Gastrocnemius medialis (tissue), 4 donors: ENCODE results near the gene ADGRD2. TPM values are rescaled to one million over a fixed set of nuclear protein-coding genes. Genes with fewer than 3 reads are reported as not detected.

ENCODE experiments used
- ATAC-seq, 2 donors: fragments of 150-250 bp; one replicate each; pipeline ENCODE4 v1.9.1; 2016
- DNase-seq, 2 donors: peaks; one replicate each; pipeline ENCODE4 v3.0.0-alpha.2; 2019
- H3K27ac ChIP-seq, 4 donors: fragments of 200-600 bp; sonication (generic); 1 replicate in 1 of 4; 2 replicates in 3 of 4; pipeline ENCODE4 v1.5.1; 2016 to 2018; ENCODE audit warnings: mild to moderate bottlenecking in 2 of 4, moderate library complexity in 1 of 4
- H3K27me3 ChIP-seq, 3 donors: fragments of 200-600 bp; sonication (generic) in 2 of 3; 1 replicate in 1 of 3; 2 replicates in 2 of 3; pipeline versions ENCODE4 v1.5.1 to v1.6.0; 2016 to 2019; ENCODE audit warnings: mild to moderate bottlenecking in 1 of 3, moderate library complexity in 1 of 3
- H3K36me3 ChIP-seq, 2 donors: fragments of 200-600 bp; sonication (generic) in 1 of 2; one replicate each; pipeline ENCODE4 v1.5.1; 2017 to 2018
- H3K4me1 ChIP-seq, 2 donors: fragments of 200-600 bp; sonication (generic) in 1 of 2; one replicate each; pipeline ENCODE4 v1.5.1; 2016 to 2017; ENCODE audit warnings: mild to moderate bottlenecking in 2 of 2
- H3K4me3 ChIP-seq, 4 donors: fragments of 200-600 bp; sonication (generic) in 3 of 4; 1 replicate in 1 of 4; 2 replicates in 3 of 4; pipeline ENCODE4 v1.5.1; 2016 to 2019; ENCODE audit warnings: mild to moderate bottlenecking in 2 of 4
- H3K9me3 ChIP-seq, 3 donors: fragments of 200-600 bp; sonication (generic) in 2 of 3; 1 replicate in 1 of 3; 2 replicates in 2 of 3; pipeline ENCODE4 v1.5.1; 2016 to 2019
- POLR2A ChIP-seq, 2 donors: fragments of 450-650 bp; IDR thresholded peaks; one replicate each; pipeline ENCODE4 v1.6.1; 2017; ENCODE audit warnings: antibody characterized with exemption in 2 of 2, mild to moderate bottlenecking in 2 of 2, moderate library complexity in 2 of 2
- in situ Hi-C, 4 donors: fragments of 200-750 bp; cut with MboI; loops; one replicate each; pipeline versions ENCODE4 v1.15.0 to v1.8.0; 2017; ENCODE audit warnings: low sequenced_read_pairs in 4 of 4
- intact Hi-C: fragments of 100-400 bp; cut with DNase I; formaldehyde crosslinking; loops from one replicate; pipeline ENCODE4 v1.15.1; 2023; ENCODE audit warnings: low total_unique reads
- total RNA-seq, 4 donors: library from RNA; depleted of rRNA; stranded (reverse); fragments of >200 nt; gene quantifications; one replicate each; pipeline versions ENCODE4 v1.1.0 to v1.2.3, GENCODE V29; 2016
- TF ChIP-seq, protein P1 (sequence below), 5 experiments: fragments of 450-650 bp in 3 of 5; fragments of 200-600 bp in 2 of 5; sonication (generic) in 2 of 5; IDR thresholded peaks in 4 of 5; conservative IDR thresholded peaks in 1 of 5; 1 replicate in 4 of 5; 2 replicates in 1 of 5; pipeline ENCODE4 v1.5.1; 2016 to 2019; ENCODE audit warnings: antibody characterized with exemption in 5 of 5, mild to moderate bottlenecking in 3 of 5, moderate library complexity in 3 of 5

ADGRD2 gene
- total RNA-seq, 4 donors from 2014 or later = not detected

DNA sequence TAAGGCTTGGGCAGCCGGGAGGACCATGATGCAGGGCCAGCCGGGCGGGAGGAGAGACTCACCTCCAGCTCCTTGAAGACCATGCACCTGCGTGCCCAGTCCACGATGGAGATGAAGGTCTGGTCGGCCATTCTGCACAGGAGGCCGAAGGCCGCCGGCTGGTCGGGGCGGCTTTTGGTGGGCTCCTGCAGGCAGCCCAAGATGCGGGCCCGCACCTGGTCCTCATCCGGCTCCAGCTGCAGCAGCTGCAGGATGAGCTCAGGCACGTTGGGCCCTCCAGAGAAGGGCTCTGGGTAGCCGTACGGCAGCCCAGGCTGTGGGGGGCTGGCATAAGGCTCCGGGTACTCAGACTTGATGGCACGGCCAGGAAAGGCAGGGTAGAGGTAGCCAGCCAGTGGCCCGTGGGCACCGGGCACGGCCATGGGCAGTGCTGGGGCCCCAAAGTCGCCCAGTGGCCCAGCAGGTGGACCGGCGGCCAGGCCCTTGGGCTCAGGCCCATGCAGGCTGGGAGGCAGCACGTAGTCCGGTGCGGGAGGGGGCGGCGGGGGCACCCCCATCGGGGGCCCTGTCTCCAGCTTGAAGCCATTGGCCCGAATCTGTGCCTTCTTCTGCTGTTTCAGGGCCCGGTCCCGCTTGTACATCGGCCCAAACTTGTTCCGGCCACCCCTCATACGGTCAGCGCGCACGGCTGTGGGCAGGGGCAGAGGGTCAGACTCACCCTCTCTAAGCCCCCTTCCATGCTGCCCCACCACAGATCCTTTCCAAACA is 50.0 kb downstream of the ADGRD2 start:
- ATAC-seq (no peak), DNase-seq (no peak)
- Histone ChIP-seq H3K9me3 (no peaks in the 10 kb centered on the region), H3K27ac (no peak overlapping the region), H3K4me1 (peaks cover 3% of the 10 kb centered on the region in 2 donors), H3K36me3 (no peaks in the 10 kb centered on the region), H3K4me3 (no peak overlapping the region), H3K27me3 (peaks cover 38 to 46% (median 40%) of the 10 kb centered on the region in 3 donors)
- in situ Hi-C loops (no loop called here), intact Hi-C loops (no loop called here)
- TF ChIP-seq POLR2A (IDR thresholded peaks at IDR 0.05) = no peak
- TF ChIP-seq, protein P1, sequence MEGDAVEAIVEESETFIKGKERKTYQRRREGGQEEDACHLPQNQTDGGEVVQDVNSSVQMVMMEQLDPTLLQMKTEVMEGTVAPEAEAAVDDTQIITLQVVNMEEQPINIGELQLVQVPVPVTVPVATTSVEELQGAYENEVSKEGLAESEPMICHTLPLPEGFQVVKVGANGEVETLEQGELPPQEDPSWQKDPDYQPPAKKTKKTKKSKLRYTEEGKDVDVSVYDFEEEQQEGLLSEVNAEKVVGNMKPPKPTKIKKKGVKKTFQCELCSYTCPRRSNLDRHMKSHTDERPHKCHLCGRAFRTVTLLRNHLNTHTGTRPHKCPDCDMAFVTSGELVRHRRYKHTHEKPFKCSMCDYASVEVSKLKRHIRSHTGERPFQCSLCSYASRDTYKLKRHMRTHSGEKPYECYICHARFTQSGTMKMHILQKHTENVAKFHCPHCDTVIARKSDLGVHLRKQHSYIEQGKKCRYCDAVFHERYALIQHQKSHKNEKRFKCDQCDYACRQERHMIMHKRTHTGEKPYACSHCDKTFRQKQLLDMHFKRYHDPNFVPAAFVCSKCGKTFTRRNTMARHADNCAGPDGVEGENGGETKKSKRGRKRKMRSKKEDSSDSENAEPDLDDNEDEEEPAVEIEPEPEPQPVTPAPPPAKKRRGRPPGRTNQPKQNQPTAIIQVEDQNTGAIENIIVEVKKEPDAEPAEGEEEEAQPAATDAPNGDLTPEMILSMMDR (IDR thresholded peaks at IDR 0.05 in 4 of 5, conservative IDR thresholded peaks at IDR 0.05 in 1 of 5) = no peak

DNA sequence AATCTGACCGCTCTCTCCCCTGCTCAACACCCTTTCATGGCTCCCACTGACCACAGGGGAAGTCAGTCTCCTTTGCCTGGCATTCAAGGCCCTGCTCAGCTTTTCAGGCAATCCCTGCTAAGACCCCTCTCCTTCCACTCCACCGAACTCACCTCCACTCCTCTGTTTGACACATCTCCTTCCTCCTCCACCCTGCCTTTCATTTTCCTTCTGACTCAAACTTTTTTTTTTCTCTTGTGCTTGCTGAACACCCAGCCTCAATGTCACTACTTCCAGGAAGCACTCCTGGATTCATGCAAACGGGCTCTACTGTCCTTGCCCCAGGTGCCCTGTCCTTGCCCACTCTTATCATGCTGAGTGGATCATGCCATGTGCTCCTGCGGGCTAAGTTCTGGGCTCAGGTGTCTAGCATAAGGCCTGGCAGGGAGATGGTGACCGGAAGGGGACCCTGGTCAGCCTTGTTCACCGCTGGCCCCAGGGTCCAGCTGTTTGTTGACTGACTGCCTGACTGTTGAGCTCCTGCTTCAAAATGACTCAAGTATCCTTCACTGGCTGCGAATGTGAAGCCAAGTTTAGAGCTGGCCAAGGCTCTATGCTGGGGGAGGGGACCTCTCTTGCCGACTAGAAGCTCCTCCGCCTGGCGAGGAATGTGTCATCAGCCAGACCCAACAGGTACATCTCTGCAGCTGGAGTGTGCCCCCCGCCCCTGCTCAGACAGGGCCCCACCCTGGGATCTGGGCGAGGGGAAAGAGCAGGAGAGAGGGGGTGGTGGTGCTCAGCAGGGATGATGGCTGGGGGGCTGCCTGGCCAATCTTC is 50.8 kb downstream of the ADGRD2 start:
- intact Hi-C loops = no loop called here
- TF ChIP-seq POLR2A (IDR thresholded peaks at IDR 0.05) = no peak
- TF ChIP-seq, protein P1 (IDR thresholded peaks at IDR 0.05 in 4 of 5, conservative IDR thresholded peaks at IDR 0.05 in 1 of 5) = no peak
- in situ Hi-C loops = no loop called here
- Histone ChIP-seq H3K4me3 (no peak overlapping the region), H3K36me3 (no peaks in the 10 kb centered on the region), H3K4me1 (peaks cover 3% of the 10 kb centered on the region in 2 donors), H3K9me3 (no peaks in the 10 kb centered on the region), H3K27ac (no peak overlapping the region), H3K27me3 (peaks cover 43 to 53% (median 48%) of the 10 kb centered on the region in 3 donors)
- ATAC-seq (no peak), DNase-seq (no peak)

DNA sequence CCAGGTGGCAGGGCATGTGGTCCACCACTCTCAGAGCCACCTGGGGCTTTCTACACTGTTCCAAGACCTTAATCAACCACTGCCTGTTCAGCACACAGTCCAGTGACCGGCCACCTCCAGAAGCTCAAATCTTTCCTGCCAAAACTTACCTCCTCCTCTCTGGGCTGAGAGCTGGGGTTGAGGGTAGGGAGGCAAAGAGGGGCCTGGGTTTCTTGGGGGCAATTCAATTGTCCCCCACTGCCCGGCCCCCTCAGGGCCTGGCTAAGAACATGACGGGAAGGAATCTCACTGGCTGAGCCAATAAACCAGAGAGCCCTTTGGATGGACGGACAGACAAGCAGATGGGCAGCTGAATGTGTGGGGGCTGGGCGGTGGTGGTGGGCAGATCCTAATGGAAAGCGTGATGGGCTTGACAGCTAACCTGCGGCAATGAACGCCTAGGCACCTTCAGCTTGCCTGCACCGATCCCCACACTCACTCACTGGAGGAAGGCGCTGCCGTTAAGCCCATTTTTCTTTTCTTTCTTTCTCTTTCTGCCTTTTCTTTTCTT is 51.6 kb downstream of the ADGRD2 start:
- intact Hi-C loops (no loop called here), in situ Hi-C loops (no loop called here)
- TF ChIP-seq POLR2A (IDR thresholded peaks at IDR 0.05) = no peak
- TF ChIP-seq, protein P1 (IDR thresholded peaks at IDR 0.05 in 4 of 5, conservative IDR thresholded peaks at IDR 0.05 in 1 of 5) = no peak

DNA sequence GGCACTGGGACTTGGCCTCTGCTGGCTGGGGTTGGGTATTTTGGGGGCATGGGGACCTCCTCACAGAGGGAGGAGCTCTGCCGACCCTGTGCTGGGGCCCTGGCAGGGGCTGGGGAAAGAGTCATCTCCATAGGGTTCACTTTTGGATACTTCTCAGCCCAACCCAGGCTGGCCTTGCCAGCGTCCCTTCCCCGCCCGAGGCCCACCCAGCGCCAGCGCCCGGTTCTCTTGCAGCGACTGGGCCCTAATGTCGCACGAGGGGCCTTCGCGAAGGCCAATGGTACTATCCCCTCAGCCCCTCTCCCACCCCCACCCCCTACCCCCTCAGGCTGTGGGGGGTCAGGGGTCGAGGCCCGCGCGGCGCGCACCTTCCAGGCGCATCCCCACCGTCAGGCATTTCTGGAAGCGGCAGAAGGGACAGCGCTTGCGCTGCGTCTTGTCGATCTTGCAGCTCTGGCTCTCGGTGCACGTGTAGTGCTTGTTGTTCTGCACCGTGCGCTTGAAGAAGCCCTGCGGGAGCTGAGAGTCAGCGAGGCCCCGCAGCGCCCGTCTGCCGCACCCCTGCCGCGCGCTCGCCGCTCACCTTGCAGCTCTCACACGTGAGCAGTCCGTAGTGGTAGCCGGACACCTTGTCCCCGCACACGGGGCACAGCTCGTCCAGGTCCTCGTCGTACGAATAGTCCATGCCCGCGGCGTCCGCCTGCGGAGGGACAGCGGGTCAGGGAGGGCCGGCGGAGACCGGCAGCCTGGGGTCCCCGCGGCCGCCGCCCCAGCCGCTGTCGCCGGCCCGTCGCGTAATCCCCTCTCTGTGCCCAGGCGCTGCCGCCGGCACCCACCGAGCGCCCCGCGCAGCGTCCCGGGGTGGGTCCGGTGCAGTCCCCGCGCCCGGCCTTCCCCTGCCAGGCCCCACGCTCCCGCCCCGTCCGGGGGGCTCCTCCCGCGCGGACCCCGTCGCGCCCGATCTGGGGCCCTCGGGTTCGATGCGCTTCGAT is 52.8 kb downstream of the ADGRD2 start:
- H3K27ac ChIP-seq = no peak overlapping the region
- no peak for DNase-seq
- H3K27me3 ChIP-seq = peaks cover 43 to 54% (median 50%) of the 10 kb centered on the region in 3 donors
- intact Hi-C loops (no loop called here), in situ Hi-C loops (no loop called here)
- H3K36me3 ChIP-seq = no peaks in the 10 kb centered on the region
- no peak overlapping the region for H3K4me3 ChIP-seq
- peaks cover 3% of the 10 kb centered on the region in 2 donors for H3K4me1 ChIP-seq
- ATAC-seq = no peak
- no peaks in the 10 kb centered on the region for H3K9me3 ChIP-seq
- TF ChIP-seq POLR2A (IDR thresholded peaks at IDR 0.05) = no peak
- TF ChIP-seq, protein P1 (IDR thresholded peaks at IDR 0.05 in 4 of 5, conservative IDR thresholded peaks at IDR 0.05 in 1 of 5) = no peak

More for the DNA sequence above, 51.6 kb downstream of the ADGRD2 start:
- no peaks in the 10 kb centered on the region for H3K36me3 ChIP-seq
- no peaks in the 10 kb centered on the region for H3K9me3 ChIP-seq
- H3K4me3 ChIP-seq = no peak overlapping the region
- DNase-seq (no peak), ATAC-seq (no peak)
- H3K4me1 ChIP-seq = peaks cover 3% of the 10 kb centered on the region in 2 donors
- H3K27ac ChIP-seq = no peak overlapping the region
- peaks cover 43 to 54% (median 50%) of the 10 kb centered on the region in 3 donors for H3K27me3 ChIP-seq
